Stomach smooth muscle (tissue), 2 donors: ENCODE data around the gene TMEM260.
A peak's percentile ranks its signal among the peaks of the same experiment; 100 is the strongest.

Experiments used
- H3K27ac ChIP-seq: one replicate; pipeline ENCODE4 v1.7.0; 2013; ENCODE audit warnings: mild to moderate bottlenecking, low read length, inconsistent platforms
- H3K27me3 ChIP-seq, 2 donors: one replicate each; pipeline ENCODE4 v1.7.0; 2013; ENCODE audit warnings: low read length in 2 of 2; ENCODE audit not compliant: insufficient read depth in 2 of 2, control insufficient read depth in 1 of 2
- H3K36me3 ChIP-seq, 2 donors: one replicate each; pipeline ENCODE4 v1.7.0; 2013; ENCODE audit warnings: low read length in 2 of 2; ENCODE audit not compliant: control insufficient read depth in 2 of 2, insufficient read depth in 2 of 2
- H3K4me1 ChIP-seq: one replicate; pipeline ENCODE4 v1.7.0; 2013; ENCODE audit warnings: low read length; ENCODE audit not compliant: control insufficient read depth, insufficient read depth
- H3K4me3 ChIP-seq, 2 donors: one replicate each; pipeline ENCODE4 v1.7.0; 2013; ENCODE audit warnings: low read length in 2 of 2
- H3K9ac ChIP-seq, 2 donors: one replicate each; pipeline ENCODE4 v1.7.0; 2013; ENCODE audit warnings: low read length in 2 of 2, mild to moderate bottlenecking in 1 of 2
- H3K9me3 ChIP-seq, 2 donors: one replicate each; pipeline ENCODE4 v1.7.0; 2013; ENCODE audit warnings: low read length in 2 of 2; ENCODE audit not compliant: control insufficient read depth in 2 of 2
- donor health status: healthy.
- donor health status: Pancreatic carcinoma.

TMEM260 gene

GRCh38 chr14:56562883-56563282 lies 16.7 kb upstream of the TMEM260 start:
- no peak overlapping the region for H3K27ac ChIP-seq
- H3K36me3 ChIP-seq: no peaks in the 10 kb centered on the region
- H3K4me1 ChIP-seq: no peaks in the 10 kb centered on the region
- peaks cover 0 to 6% of the 10 kb centered on the region in 2 donors for H3K27me3 ChIP-seq
- H3K9ac ChIP-seq: no peak overlapping the region
- no peak overlapping the region for H3K4me3 ChIP-seq
- H3K9me3 ChIP-seq: no peaks in the 10 kb centered on the region

- Histone ChIP-seq H3K9me3 (no peaks in the 10 kb centered on the region), H3K27ac (no peak overlapping the region), H3K27me3 (peaks cover 0 to 2% of the 10 kb centered on the region in 2 donors), H3K4me1 (no peaks in the 10 kb centered on the region), H3K9ac (no peak overlapping the region), H3K36me3 (no peaks in the 10 kb centered on the region), H3K4me3 (no peak overlapping the region)
Observed at GRCh38 chr14:56569174-56569573, 10.4 kb upstream of the TMEM260 start.

DNA sequence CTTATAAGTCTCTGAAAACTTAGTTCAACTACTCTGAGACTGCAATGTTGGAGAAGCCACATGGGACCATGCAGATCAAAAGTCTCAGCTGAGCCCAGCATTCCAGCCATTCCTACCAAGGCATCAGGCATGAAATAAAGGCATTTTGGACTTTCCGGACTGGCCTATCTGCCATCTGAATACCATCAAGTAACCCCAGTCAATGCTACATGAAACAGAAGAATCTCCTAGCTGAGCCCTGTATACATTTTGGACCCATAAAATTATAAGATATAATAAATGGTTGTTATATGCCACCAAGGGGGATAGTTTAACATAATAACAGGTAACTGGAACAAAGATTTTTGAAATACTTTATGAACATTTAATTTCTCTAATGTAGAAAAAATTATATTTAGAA lies 9.3 kb upstream of the TMEM260 start:
- H3K9ac ChIP-seq: no peak overlapping the region
- H3K36me3 ChIP-seq: no peaks in the 10 kb centered on the region
- no peak overlapping the region for H3K4me3 ChIP-seq
- no peak overlapping the region for H3K27ac ChIP-seq
- no peaks in the 10 kb centered on the region for H3K9me3 ChIP-seq
- H3K4me1 ChIP-seq: no peaks in the 10 kb centered on the region
- H3K27me3 ChIP-seq: peaks cover 0 to 2% of the 10 kb centered on the region in 2 donors

DNA sequence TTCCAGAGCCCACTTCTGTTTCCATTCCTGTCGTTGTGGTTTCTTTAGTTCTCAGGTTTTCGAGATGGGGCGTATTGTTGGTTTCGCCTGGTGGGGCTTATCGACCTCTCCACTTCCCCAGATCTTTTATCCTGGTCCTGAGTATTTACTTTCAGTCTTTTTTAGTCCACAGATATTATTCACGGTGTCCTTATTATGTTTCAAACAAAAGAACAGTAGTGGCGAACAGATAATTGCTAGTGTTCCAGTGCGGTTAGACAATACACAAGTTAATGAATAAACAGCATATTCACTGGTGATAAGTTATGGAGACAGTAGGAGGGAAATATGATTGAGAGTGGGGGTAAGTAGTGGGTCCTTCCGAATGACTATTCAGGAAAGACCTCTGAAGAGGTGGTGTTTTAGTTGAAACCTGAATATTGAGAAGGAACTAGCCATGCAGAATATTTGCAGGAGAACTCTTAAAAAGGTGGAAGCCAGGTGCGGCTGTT lies 668 bp downstream of the TMEM260 start:
- Histone ChIP-seq H3K36me3 (no peaks in the 10 kb centered on the region), H3K9me3 (no peaks in the 10 kb centered on the region), H3K27ac (no peak overlapping the region), H3K4me1 (peaks cover 6% of the 10 kb centered on the region), H3K4me3 (peak overlapping the region; percentile 69 to 94), H3K27me3 (no peaks in the 10 kb centered on the region), H3K9ac (peak overlapping the region; percentile 82 to 90)

- H3K4me3 ChIP-seq: peak overlapping the region; percentile 69 to 94
- H3K9ac ChIP-seq: peak overlapping the region in 1 of 2 donors; percentile 82
- H3K9me3 ChIP-seq: no peaks in the 10 kb centered on the region
- peaks cover 6% of the 10 kb centered on the region for H3K4me1 ChIP-seq
- no peaks in the 10 kb centered on the region for H3K27me3 ChIP-seq
- H3K27ac ChIP-seq: no peak overlapping the region
- no peaks in the 10 kb centered on the region for H3K36me3 ChIP-seq
Observed at GRCh38 chr14:56581041-56581727, 1.6 kb downstream of the TMEM260 start.

GRCh38 chr14:56585461-56586084 lies 6.0 kb downstream of the TMEM260 start:
- H3K36me3 ChIP-seq: no peaks in the 10 kb centered on the region
- no peak overlapping the region for H3K9ac ChIP-seq
- no peak overlapping the region for H3K4me3 ChIP-seq
- no peak overlapping the region for H3K27ac ChIP-seq
- H3K27me3 ChIP-seq: no peaks in the 10 kb centered on the region
- peaks cover 6% of the 10 kb centered on the region for H3K4me1 ChIP-seq
- no peaks in the 10 kb centered on the region for H3K9me3 ChIP-seq

GRCh38 chr14:56587701-56588100 lies 8.1 kb downstream of the TMEM260 start:
- Histone ChIP-seq H3K9ac (no peak overlapping the region), H3K27me3 (no peaks in the 10 kb centered on the region), H3K36me3 (peaks cover 0 to 3% of the 10 kb centered on the region in 2 donors), H3K4me3 (no peak overlapping the region), H3K27ac (no peak overlapping the region), H3K4me1 (no peaks in the 10 kb centered on the region), H3K9me3 (no peaks in the 10 kb centered on the region)

GRCh38 chr14:56590535-56590960 lies 10.9 kb downstream of the TMEM260 start:
- Histone ChIP-seq H3K36me3 (peaks cover 2 to 6% of the 10 kb centered on the region in 2 donors), H3K4me1 (no peaks in the 10 kb centered on the region), H3K27ac (no peak overlapping the region), H3K4me3 (no peak overlapping the region), H3K27me3 (no peaks in the 10 kb centered on the region), H3K9me3 (no peaks in the 10 kb centered on the region), H3K9ac (no peak overlapping the region)

- no peak overlapping the region for H3K27ac ChIP-seq
- no peaks in the 10 kb centered on the region for H3K27me3 ChIP-seq
- H3K4me3 ChIP-seq: no peak overlapping the region
- H3K4me1 ChIP-seq: no peaks in the 10 kb centered on the region
- no peaks in the 10 kb centered on the region for H3K9me3 ChIP-seq
- peaks cover 2 to 6% of the 10 kb centered on the region in 2 donors for H3K36me3 ChIP-seq
- no peak overlapping the region for H3K9ac ChIP-seq
Observed at GRCh38 chr14:56592746-56593544, 13.3 kb downstream of the TMEM260 start.

DNA sequence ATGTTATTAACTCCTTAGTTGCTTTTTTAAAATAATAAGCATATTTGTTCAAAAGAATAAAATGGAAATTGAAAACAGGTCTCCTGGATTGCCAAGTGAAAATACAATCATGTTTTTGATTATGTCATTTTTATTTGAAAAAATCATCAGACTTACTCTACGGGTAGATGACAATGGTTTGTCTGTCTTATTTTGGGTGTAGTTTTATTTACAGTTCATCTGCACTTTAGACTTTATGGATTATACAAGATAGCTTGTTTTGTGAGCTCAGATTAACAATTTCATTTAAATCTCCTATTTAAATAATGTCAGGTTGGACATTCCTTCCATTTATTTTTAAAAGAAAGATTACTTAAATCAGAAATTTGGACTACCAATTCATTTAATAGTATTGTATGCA lies 14.8 kb downstream of the TMEM260 start:
- H3K9me3 ChIP-seq: no peaks in the 10 kb centered on the region
- no peak overlapping the region for H3K27ac ChIP-seq
- H3K9ac ChIP-seq: no peak overlapping the region
- H3K27me3 ChIP-seq: no peaks in the 10 kb centered on the region
- no peaks in the 10 kb centered on the region for H3K4me1 ChIP-seq
- peaks cover 2 to 6% of the 10 kb centered on the region in 2 donors for H3K36me3 ChIP-seq
- no peak overlapping the region for H3K4me3 ChIP-seq
